Epithelial cell of esophagus (primary cell): ENCODE results near the gene COL16A1.
A peak's percentile ranks its signal among the peaks of the same experiment; 100 is the strongest.

Experiments used
- DNase-seq: peaks from one replicate; pipeline ENCODE4 v3.0.0; 2010; ENCODE audit warnings: low read depth
- H3K4me3 ChIP-seq: 2 replicates; pipeline ENCODE4 v1.5.1; 2011; ENCODE audit warnings: mild to moderate bottlenecking, low read length, control low read depth
- CTCF ChIP-seq: IDR thresholded peaks from 2 replicates; pipeline ENCODE4 v1.5.1; 2011; ENCODE audit warnings: low read depth, mild to moderate bottlenecking, low read length, control low read depth, inconsistent platforms; ENCODE audit not compliant: insufficient read depth; ENCODE audit errors: missing control alignments

The COL16A1 gene

GRCh38 chr1:31693231-31693630 lies 10.6 kb downstream of the COL16A1 start:
- no peak for TF ChIP-seq CTCF
- no peak for DNase-seq
- no peak overlapping the region for H3K4me3 ChIP-seq

GRCh38 chr1:31691951-31692350 lies 11.9 kb downstream of the COL16A1 start:
- H3K4me3 ChIP-seq: no peak overlapping the region
- TF ChIP-seq CTCF: no peak
- DNase-seq: no peak

GRCh38 chr1:31691446-31691845 lies 12.4 kb downstream of the COL16A1 start:
- no peak for DNase-seq
- no peak for TF ChIP-seq CTCF
- H3K4me3 ChIP-seq: no peak overlapping the region

GRCh38 chr1:31690921-31691320 lies 12.9 kb downstream of the COL16A1 start:
- TF ChIP-seq CTCF: no peak
- DNase-seq: no peak

GRCh38 chr1:31689854-31690253 lies 14.0 kb downstream of the COL16A1 start:
- H3K4me3 ChIP-seq: no peak overlapping the region
- peak; percentile 97 for DNase-seq

More at GRCh38 chr1:31690921-31691320, 12.9 kb downstream of the COL16A1 start:
- no peak overlapping the region for H3K4me3 ChIP-seq

GRCh38 chr1:31689379-31689778 lies 14.4 kb downstream of the COL16A1 start:
- no peak overlapping the region for H3K4me3 ChIP-seq
- no peak for DNase-seq
- no peak for TF ChIP-seq CTCF

More at GRCh38 chr1:31689854-31690253, 14.0 kb downstream of the COL16A1 start:
- TF ChIP-seq CTCF: no peak

- no peak overlapping the region for H3K4me3 ChIP-seq
- no peak for DNase-seq
- no peak for TF ChIP-seq CTCF
These were observed 15.4 kb downstream of the COL16A1 start for GRCh38 chr1:31688233-31688918.
